ENCODE measurements around the gene SLC5A2. TPM values are rescaled to one million over a fixed set of nuclear protein-coding genes. Genes with fewer than 3 reads are reported as not detected.
A peak's percentile ranks its signal among the peaks of the same experiment; 100 is the strongest.
"Not testable (repeated sequence)": the region's sequence is repeated elsewhere in the genome, so short reads cannot be mapped to it uniquely, and the experiment has no call there.

Gene SLC5A2
- total and polyA plus RNA-seq, 12 donors = 0.11 to 3.0 (median 1.3) TPM; not detected in 8

GRCh38 chr16:31441956-31442355 lies 41.0 kb upstream of the SLC5A2 start:
- peaks cover 7 to 9% of the 10 kb centered on the region in 2 donors for H3K4me1 ChIP-seq (replicated peaks in 1 of 2)
- no peaks in the 10 kb centered on the region for H3K27me3 ChIP-seq
- H3K9me3 ChIP-seq (replicated peaks in 1 of 3) = no peaks in the 10 kb centered on the region
- 52 to 73% (median 54%) methylated on average over 23 to 34 of the region's 34 CpGs for WGBS, 4 donors
- DNase-seq = peak in 1 of 7 donors; percentile 36
- intact Hi-C loops (cut with DNase I) = loop anchor here (5.0 to 10.0 kb wide), 3 partner anchors 237 to 460 kb away; partner anchors contain the start of genes HSD3B7 (in 1 of the 2) and PYCARD (in 1 of the 2)
- peak overlapping the region in 2 of 4 donors; percentile 65 to 77 for H3K4me3 ChIP-seq
- no peaks in the 10 kb centered on the region for H3K36me3 ChIP-seq (replicated peaks in 1 of 2)
- TF ChIP-seq POLR2A (IDR thresholded peaks at IDR 0.05) (no peak), CTCF (IDR thresholded peaks at IDR 0.05) (no peak)
- H3K27ac ChIP-seq = peak overlapping the region in 3 of 5 donors; percentile 69 to 95 (median 93)

GRCh38 chr16:31445931-31446330 lies 37.0 kb upstream of the SLC5A2 start:
- H3K36me3 ChIP-seq (replicated peaks in 1 of 2); H3K4me3 ChIP-seq; H3K9me3 ChIP-seq (replicated peaks in 1 of 3); H3K27ac ChIP-seq; H3K27me3 ChIP-seq; DNase-seq; H3K4me1 ChIP-seq (replicated peaks in 1 of 2): not testable (repeated sequence)
- intact Hi-C loops (cut with DNase I) = loop anchor here (10.0 kb wide), 2 partner anchors 241 to 461 kb away; partner anchors contain the start of genes HSD3B7 (in 1 of the 2) and PYCARD (in 1 of the 2)
- 78 to 81% (median 79%) methylated on average over 6 of the region's 6 CpGs for WGBS, 4 donors

GRCh38 chr16:31451201-31451600 lies 31.7 kb upstream of the SLC5A2 start:
- H3K27me3 ChIP-seq = no peaks in the 10 kb centered on the region
- TF ChIP-seq POLR2A (IDR thresholded peaks at IDR 0.05) (no peak), CTCF (IDR thresholded peaks at IDR 0.05) (no peak)
- intact Hi-C loops (cut with DNase I) = no loop called here
- no peak overlapping the region for H3K4me3 ChIP-seq
- 71 to 91% (median 88%) methylated on average over 5 of the region's 5 CpGs for WGBS, 4 donors
- no peaks in the 10 kb centered on the region for H3K9me3 ChIP-seq (replicated peaks in 1 of 3)
- peak overlapping the region in 2 of 5 donors; percentile 50 to 79 for H3K27ac ChIP-seq
- DNase-seq = peak in 1 of 7 donors; percentile 42
- peaks cover 32 to 45% of the 10 kb centered on the region in 2 donors for H3K4me1 ChIP-seq (replicated peaks in 1 of 2)
- H3K36me3 ChIP-seq (replicated peaks in 1 of 2) = no peaks in the 10 kb centered on the region

GRCh38 chr16:31451681-31452351 lies 31.1 kb upstream of the SLC5A2 start:
- WGBS, 4 donors = 42 to 55% (median 45%) methylated on average over 11 of the region's 11 CpGs
- no peaks in the 10 kb centered on the region for H3K9me3 ChIP-seq (replicated peaks in 1 of 3)

More at GRCh38 chr16:31451681-31452351, 31.1 kb upstream of the SLC5A2 start:
- Histone ChIP-seq H3K27ac (peak overlapping the region in 4 of 5 donors; percentile 50 to 87 (median 74)), H3K27me3 (no peaks in the 10 kb centered on the region), H3K4me3 (no peak overlapping the region), H3K4me1 (replicated peaks in 1 of 2) (peaks cover 37 to 51% of the 10 kb centered on the region in 2 donors), H3K36me3 (replicated peaks in 1 of 2) (no peaks in the 10 kb centered on the region)
- peak; percentile 54 to 90 (median 80) for DNase-seq
- intact Hi-C loops (cut with DNase I) = no loop called here
- TF ChIP-seq CTCF (IDR thresholded peaks at IDR 0.05) = peak; percentile 38 to 65 (median 61)
- peak in 1 of 2 donors; percentile 21 for TF ChIP-seq POLR2A (IDR thresholded peaks at IDR 0.05)

Data from adrenal gland (tissue), 12 donors.